Lower leg skin (tissue), 4 donors: Measurements from ENCODE around the gene GADD45G. TPM values are rescaled to one million over a fixed set of nuclear protein-coding genes. Genes with fewer than 3 reads are reported as not detected.

Source experiments
- DNase-seq, 2 donors: peaks; one replicate each; pipeline ENCODE4 v3.0.0-alpha.2; 2019; ENCODE audit warnings: low spot score in 2 of 2
- H3K4me3 ChIP-seq: fragments of 200-600 bp; sonication (generic); 2 replicates; pipeline ENCODE4 v1.5.1; 2017; ENCODE audit warnings: mild to moderate bottlenecking, low read depth; ENCODE audit not compliant: poor library complexity, severe bottlenecking
- POLR2A ChIP-seq, 2 donors: fragments of 450-650 bp; IDR thresholded peaks; one replicate each; pipeline ENCODE4 v1.6.1; 2016 to 2017; ENCODE audit warnings: antibody characterized with exemption in 2 of 2, mild to moderate bottlenecking in 1 of 2, moderate library complexity in 1 of 2
- WGBS, 2 donors: methylation state at CpG; one replicate each; pipeline ENCODE4 v1.1.5; 2018; 5-methylcytosine and 5-hydroxymethylcytosine counted together
- intact Hi-C: fragments of 100-400 bp; cut with DNase I; formaldehyde crosslinking; loops from one replicate; pipeline ENCODE4 v1.15.0; 2023; ENCODE audit warnings: low total_unique reads
- total RNA-seq, 4 donors: library from RNA; depleted of rRNA; stranded (reverse); fragments of >200 nt; gene quantifications; one replicate each; pipeline ENCODE4 v1.1.0, GENCODE V29; 2016
- TF ChIP-seq, protein P1 (sequence below), 3 donors: fragments of 450-650 bp; IDR thresholded peaks; one replicate each; pipeline ENCODE4 v1.5.1; 2016; ENCODE audit warnings: antibody characterized with exemption in 3 of 3, mild to moderate bottlenecking in 3 of 3, moderate library complexity in 2 of 3

The GADD45G gene
- total RNA-seq, 4 donors from 2014 or later: 18.3 to 48.9 (median 23.6) TPM

DNA sequence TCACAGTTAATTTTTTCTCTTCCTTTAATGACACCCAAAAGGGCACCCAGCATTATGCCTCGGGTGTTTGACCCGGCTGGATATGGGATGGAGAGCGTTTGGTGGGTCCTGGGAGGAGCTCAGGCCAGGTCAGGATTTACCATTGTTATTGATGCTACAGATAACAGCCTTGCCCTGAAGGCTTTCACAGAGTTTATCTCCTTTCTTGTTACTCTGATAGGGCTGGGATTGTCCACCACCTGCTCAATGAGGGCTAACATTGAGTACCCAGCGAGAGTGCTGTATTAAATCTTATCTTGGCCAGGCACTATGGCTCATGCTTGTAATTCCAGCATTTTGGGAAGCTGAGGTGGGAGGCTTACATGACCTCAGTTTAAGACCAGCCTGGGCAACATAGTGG lies 37.2 kb downstream of the GADD45G start:
- no peak for DNase-seq
- WGBS, 2 donors: 95 to 96% methylated on average over 4 of the region's 4 CpGs
- TF ChIP-seq, protein P1, sequence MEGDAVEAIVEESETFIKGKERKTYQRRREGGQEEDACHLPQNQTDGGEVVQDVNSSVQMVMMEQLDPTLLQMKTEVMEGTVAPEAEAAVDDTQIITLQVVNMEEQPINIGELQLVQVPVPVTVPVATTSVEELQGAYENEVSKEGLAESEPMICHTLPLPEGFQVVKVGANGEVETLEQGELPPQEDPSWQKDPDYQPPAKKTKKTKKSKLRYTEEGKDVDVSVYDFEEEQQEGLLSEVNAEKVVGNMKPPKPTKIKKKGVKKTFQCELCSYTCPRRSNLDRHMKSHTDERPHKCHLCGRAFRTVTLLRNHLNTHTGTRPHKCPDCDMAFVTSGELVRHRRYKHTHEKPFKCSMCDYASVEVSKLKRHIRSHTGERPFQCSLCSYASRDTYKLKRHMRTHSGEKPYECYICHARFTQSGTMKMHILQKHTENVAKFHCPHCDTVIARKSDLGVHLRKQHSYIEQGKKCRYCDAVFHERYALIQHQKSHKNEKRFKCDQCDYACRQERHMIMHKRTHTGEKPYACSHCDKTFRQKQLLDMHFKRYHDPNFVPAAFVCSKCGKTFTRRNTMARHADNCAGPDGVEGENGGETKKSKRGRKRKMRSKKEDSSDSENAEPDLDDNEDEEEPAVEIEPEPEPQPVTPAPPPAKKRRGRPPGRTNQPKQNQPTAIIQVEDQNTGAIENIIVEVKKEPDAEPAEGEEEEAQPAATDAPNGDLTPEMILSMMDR (IDR thresholded peaks at IDR 0.05): no peak
- no peak for TF ChIP-seq POLR2A (IDR thresholded peaks at IDR 0.05)
- intact Hi-C loops: no loop called here
- H3K4me3 ChIP-seq: no peak overlapping the region

DNA sequence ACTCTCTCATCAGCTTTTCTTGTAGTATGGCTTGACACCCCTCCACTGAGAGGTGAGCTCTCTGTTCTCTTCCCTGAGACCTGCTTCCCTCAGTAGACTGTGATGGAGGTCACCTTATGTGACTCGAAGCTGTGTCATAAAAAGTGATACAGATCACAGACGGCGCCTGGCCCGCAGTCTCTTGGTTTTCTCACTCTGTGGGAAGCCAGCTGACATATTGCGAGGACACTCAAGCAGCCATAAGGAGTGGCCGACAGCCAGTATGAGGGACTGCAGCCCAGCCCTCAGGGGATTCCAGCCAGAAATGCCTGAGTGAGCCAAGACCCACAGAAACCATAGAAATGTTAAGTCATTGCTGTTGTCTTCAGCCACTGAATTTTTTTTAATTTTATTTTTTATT lies 38.0 kb downstream of the GADD45G start:
- no peak for DNase-seq
- no peak overlapping the region for H3K4me3 ChIP-seq
- TF ChIP-seq, protein P1 (IDR thresholded peaks at IDR 0.05): no peak
- no peak for TF ChIP-seq POLR2A (IDR thresholded peaks at IDR 0.05)
- intact Hi-C loops: no loop called here
- WGBS, 2 donors: 91 to 93% methylated on average over 6 of the region's 6 CpGs

DNA sequence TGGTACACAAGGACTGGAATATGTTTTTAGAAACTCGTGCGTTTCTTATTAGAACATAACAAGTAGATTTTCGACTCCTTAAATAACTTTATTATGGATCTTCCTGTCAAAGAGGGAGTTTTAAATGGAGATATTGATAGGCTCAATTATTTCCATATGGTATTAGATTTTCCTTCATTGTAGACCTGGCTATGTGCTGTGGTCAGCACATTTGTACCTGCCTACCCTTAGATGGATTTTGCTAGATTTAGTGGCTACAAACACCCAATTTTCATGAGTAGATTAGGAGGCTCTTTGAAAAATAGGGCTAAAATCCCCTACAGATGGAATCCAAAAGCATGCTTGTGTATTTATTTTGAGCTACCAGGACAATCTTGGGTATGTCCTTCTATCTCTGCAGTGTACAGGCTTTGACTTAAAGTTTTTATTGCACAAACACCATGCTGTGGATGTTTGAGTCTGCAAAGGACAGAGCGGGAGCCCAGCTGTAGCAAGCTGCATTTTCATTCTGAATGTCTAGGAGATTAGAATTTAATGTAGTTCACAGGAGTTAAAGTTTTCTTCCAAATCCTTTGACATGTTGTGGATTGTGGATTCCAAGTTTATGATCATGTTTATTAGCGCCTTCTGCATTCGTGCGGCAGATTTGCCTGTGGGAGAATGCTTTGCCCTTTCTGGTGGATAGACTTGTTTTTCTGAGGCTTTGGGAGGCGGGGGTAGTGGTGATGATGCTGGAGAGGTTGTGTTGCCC lies 41.6 kb downstream of the GADD45G start:
- TF ChIP-seq, protein P1 (IDR thresholded peaks at IDR 0.05): no peak
- TF ChIP-seq POLR2A (IDR thresholded peaks at IDR 0.05): no peak
- 89 to 91% methylated on average over 8 of the region's 8 CpGs for WGBS, 2 donors
- intact Hi-C loops: no loop called here
- DNase-seq: no peak
- H3K4me3 ChIP-seq: no peak overlapping the region

DNA sequence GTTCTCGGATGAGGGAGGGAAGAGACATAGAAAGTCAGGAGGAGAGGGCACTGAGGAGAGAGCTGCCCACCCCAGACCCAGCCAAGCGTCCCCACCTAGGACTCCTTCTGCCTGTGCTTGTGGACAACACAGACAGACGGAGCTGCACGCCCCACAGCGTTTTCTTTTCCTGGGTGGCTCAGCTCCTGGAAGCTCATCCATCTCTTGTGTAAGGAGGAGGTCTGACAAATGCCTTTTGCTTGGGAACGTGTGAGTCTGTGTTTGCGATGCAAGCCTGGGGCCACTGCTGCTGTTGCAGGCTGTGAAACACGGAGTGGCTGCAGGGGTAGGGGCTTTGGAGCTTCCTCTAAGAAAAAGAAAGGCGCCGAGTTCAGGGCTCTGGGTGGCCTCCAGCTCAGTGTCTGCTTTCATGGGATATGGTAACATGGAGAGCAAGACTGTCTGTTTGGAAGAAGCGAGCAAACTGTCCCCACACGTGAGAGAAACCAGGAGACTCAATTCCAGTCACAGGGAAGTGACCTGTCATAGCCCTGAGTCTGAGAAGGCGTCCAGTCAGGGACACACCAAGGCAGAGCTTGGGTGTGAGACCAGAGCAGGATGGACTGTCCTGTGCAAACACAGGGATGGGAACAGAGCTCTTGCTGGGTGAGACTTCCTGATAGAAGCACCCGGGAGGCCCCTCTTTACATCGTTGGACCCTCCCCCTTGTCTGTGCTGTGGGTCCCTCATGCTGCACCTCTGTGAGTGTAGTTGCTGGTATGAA lies 42.7 kb downstream of the GADD45G start:
- intact Hi-C loops: no loop called here
- TF ChIP-seq, protein P1 (IDR thresholded peaks at IDR 0.05): no peak
- no peak for TF ChIP-seq POLR2A (IDR thresholded peaks at IDR 0.05)
- no peak for DNase-seq

DNA sequence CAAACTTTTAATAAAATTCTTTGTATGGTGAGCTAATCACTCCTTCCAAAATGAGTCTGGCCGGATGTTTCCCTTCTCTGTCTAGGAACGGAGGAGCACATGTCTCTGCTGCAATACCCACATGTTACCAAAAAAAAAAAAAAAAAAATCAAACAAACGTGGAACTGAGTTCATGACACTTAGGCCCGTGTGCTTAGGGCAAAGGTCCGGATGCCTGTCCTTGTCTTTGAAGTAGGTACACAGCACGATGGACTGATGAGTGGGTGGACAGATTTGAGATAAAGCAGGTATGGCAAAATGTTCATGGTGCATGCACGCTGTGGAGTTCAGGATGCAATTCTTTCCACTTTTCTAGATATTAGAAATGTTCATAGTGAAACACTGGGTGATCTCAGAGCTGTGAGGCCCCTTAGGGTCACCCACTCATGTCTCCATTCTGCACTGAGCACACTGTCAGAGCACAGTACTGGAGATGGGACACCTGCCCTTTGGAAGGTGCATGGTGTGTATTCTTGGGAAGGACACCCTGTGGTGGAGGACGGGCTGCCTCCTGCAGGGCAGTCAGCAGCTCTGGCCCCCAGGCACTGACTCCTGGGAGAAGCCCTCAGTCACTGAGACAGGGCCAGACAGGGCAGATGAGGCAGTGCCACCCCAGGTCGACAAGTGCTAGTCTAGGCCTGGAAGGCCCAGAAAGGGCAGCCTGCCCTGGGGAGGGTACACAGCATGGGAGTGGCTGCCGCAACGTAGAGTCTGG lies 43.6 kb downstream of the GADD45G start:
- WGBS, 2 donors: 72 to 79% methylated on average over 11 of the region's 11 CpGs

More for the DNA sequence above, 42.7 kb downstream of the GADD45G start:
- WGBS, 2 donors: 73 to 76% methylated on average over 15 of the region's 15 CpGs
- no peak overlapping the region for H3K4me3 ChIP-seq

More for the DNA sequence above, 43.6 kb downstream of the GADD45G start:
- intact Hi-C loops: no loop called here
- no peak overlapping the region for H3K4me3 ChIP-seq
- no peak for DNase-seq
- no peak for TF ChIP-seq POLR2A (IDR thresholded peaks at IDR 0.05)
- TF ChIP-seq, protein P1 (IDR thresholded peaks at IDR 0.05): no peak
